Spleen (tissue), 11 donors: ENCODE results near the gene HOXC5. TPM values are rescaled to one million over a fixed set of nuclear protein-coding genes. Genes with fewer than 3 reads are reported as not detected.

ENCODE experiments used
- DNase-seq: peaks from one replicate; pipeline ENCODE4 v3.0.0-alpha.2; 2020
- H3K27ac ChIP-seq, 8 donors: fragments of 200-600 bp; sonication (generic) in 7 of 8; 1 replicate in 4 of 8; 2 replicates in 4 of 8; pipeline versions ENCODE4 v1.5.0 to v1.8.0; 2016 to 2021; ENCODE audit warnings: inconsistent platforms in 4 of 8, mild to moderate bottlenecking in 4 of 8, moderate library complexity in 1 of 8
- H3K27me3 ChIP-seq, 7 donors: fragments of 200-600 bp; sonication (generic) in 6 of 7; replicated peaks in 1 of 7; 1 replicate in 4 of 7; 2 replicates in 3 of 7; pipeline versions ENCODE4 v1.5.0 to v1.8.0; 2016 to 2021; ENCODE audit warnings: inconsistent platforms in 3 of 7, mild to moderate bottlenecking in 1 of 7
- H3K36me3 ChIP-seq, 6 donors: fragments of 200-600 bp; sonication (generic) in 5 of 6; 1 replicate in 4 of 6; 2 replicates in 2 of 6; pipeline versions ENCODE4 v1.5.0 to v1.8.0; 2016 to 2021; ENCODE audit warnings: inconsistent platforms in 2 of 6
- H3K4me1 ChIP-seq, 6 donors: fragments of 200-600 bp; sonication (generic) in 5 of 6; 1 replicate in 3 of 6; 2 replicates in 3 of 6; pipeline versions ENCODE4 v1.5.0 to v1.8.0; 2016 to 2021; ENCODE audit warnings: inconsistent platforms in 3 of 6
- H3K4me3 ChIP-seq, 8 donors: fragments of 200-600 bp; sonication (generic) in 7 of 8; 1 replicate in 4 of 8; 2 replicates in 4 of 8; pipeline versions ENCODE4 v1.5.0 to v1.8.0; 2016 to 2021; ENCODE audit warnings: inconsistent platforms in 4 of 8, mild to moderate bottlenecking in 4 of 8, moderate library complexity in 2 of 8
- H3K9me3 ChIP-seq, 8 donors: fragments of 200-600 bp; sonication (generic) in 7 of 8; 1 replicate in 4 of 8; 2 replicates in 4 of 8; pipeline versions ENCODE4 v1.5.0 to v1.8.0; 2016 to 2021; ENCODE audit warnings: inconsistent platforms in 4 of 8
- POLR2A ChIP-seq, 3 donors: fragments of 450-650 bp; IDR thresholded peaks; one replicate each; pipeline ENCODE4 v1.5.1; 2017; ENCODE audit warnings: antibody characterized with exemption in 3 of 3, mild to moderate bottlenecking in 1 of 3
- POLR2AphosphoS5 ChIP-seq, 3 donors: sonication (generic); formaldehyde crosslinking; IDR thresholded peaks; one replicate each; pipeline ENCODE4 v1.5.1; 2017; ENCODE audit warnings: antibody characterized with exemption in 3 of 3
- WGBS, 5 donors: extraction: QIAGEN DNeasy Blood & Tissue Kit in 3 of 5; methylation state at CpG; one replicate each; pipeline versions ENCODE4 v1.1.5 to v1.1.7; 2013 to 2018; 5-methylcytosine and 5-hydroxymethylcytosine counted together
- intact Hi-C: fragments of 100-400 bp; cut with DNase I; formaldehyde crosslinking; loops from one replicate; pipeline ENCODE4 v1.15.0; 2023; ENCODE audit warnings: low total_unique reads
- polyA plus RNA-seq, 3 donors: library from polyadenylated mRNA; stranded (reverse); fragments of 200-250 nt; gene quantifications; one replicate each; pipeline ENCODE4 v1.2.1, GENCODE V29; 2013
- total RNA-seq, 7 donors: library from RNA; depleted of rRNA in 3 of 7; stranded (reverse); fragments of >200 nt in 3 of 7; fragmentation: NEBNext Ultra II Directional in 4 of 7; extraction: Animal tissue kit (Norgen Biotek cat#: 25700) in 4 of 7; gene quantifications; one replicate each; pipeline versions ENCODE4 v1.1.0 to v1.2.1, GENCODE V29; 2016 to 2021
- TF ChIP-seq, protein P1 (sequence below), 11 experiments: fragments of 200-600 bp in 7 of 11; fragments of 450-650 bp in 4 of 11; sonication (generic) in 4 of 11; IDR thresholded peaks in 8 of 11; conservative IDR thresholded peaks in 3 of 11; 1 replicate in 7 of 11; 2 replicates in 4 of 11; pipeline versions ENCODE4 v1.4.0 to v1.8.0; 2016 to 2021; ENCODE audit warnings: antibody characterized with exemption in 11 of 11, inconsistent platforms in 4 of 11, mild to moderate bottlenecking in 1 of 11
- donor health status: healthy with polysubstance abuse.
- donor health status: DM: no; HTN: no; CAD: no; lungs with moderate emphysema.
- donor health status: DM: no; HTN: no; CAD: no.
- donor health status: Bipolar disorder and iron deficiency.
- donor health status: healthy.
- donor health status: DM: no; HTN: no; CAD: no.
- donor health status: DM: yes; HTN: yes; CAD: no.

Gene HOXC5
- total and polyA plus RNA-seq, 10 donors, result 0.06 TPM; not detected in 9

DNA sequence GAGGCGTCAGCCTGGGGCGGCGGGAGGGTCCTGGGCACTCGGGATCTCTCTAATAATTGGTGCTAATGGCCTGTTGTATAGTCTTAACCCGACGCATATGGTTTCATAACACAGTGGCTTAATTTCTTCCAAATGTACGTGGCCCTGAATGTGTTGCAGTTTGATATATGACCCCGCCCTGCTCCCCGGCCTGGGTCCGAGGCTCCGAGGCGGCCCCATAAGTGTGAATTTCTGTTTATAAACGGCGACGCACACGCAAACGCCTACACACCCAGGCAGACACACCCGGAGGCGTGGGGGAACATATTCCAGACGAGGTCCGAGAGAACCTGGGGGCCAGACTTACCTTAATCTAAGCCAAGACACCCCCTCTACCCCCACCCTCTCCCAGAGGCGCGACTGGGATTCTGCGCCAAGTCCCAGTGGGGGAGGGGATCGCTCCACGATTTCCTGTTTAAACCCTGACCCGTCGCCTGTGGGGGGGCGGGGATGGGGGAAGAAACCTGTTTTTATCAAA, 14.3 kb upstream of the HOXC5 start:
- Histone ChIP-seq H3K9me3 (no peaks in the 10 kb centered on the region), H3K27ac (peak overlapping the region in 2 of 8 donors; percentile 33 to 44), H3K4me1 (peaks cover 7 to 52% (median 39%) of the 10 kb centered on the region in 6 donors), H3K27me3 (peaks cover 9 to 100% (median 83%) of the 10 kb centered on the region in 7 donors), H3K36me3 (no peaks in the 10 kb centered on the region), H3K4me3 (peak overlapping the region in 5 of 8 donors; percentile 30 to 71 (median 36))
- 20 to 32% (median 25%) methylated on average over 22 to 29 of the region's 29 CpGs for WGBS, 5 donors
- intact Hi-C loops, result no loop called here
- no peak for DNase-seq
- TF ChIP-seq POLR2AphosphoS5 (IDR thresholded peaks at IDR 0.05) (no peak), POLR2A (IDR thresholded peaks at IDR 0.05) (no peak)
- TF ChIP-seq, protein P1, sequence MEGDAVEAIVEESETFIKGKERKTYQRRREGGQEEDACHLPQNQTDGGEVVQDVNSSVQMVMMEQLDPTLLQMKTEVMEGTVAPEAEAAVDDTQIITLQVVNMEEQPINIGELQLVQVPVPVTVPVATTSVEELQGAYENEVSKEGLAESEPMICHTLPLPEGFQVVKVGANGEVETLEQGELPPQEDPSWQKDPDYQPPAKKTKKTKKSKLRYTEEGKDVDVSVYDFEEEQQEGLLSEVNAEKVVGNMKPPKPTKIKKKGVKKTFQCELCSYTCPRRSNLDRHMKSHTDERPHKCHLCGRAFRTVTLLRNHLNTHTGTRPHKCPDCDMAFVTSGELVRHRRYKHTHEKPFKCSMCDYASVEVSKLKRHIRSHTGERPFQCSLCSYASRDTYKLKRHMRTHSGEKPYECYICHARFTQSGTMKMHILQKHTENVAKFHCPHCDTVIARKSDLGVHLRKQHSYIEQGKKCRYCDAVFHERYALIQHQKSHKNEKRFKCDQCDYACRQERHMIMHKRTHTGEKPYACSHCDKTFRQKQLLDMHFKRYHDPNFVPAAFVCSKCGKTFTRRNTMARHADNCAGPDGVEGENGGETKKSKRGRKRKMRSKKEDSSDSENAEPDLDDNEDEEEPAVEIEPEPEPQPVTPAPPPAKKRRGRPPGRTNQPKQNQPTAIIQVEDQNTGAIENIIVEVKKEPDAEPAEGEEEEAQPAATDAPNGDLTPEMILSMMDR (IDR thresholded peaks at IDR 0.05 in 8 of 11, conservative IDR thresholded peaks at IDR 0.05 in 3 of 11), result no peak

DNA sequence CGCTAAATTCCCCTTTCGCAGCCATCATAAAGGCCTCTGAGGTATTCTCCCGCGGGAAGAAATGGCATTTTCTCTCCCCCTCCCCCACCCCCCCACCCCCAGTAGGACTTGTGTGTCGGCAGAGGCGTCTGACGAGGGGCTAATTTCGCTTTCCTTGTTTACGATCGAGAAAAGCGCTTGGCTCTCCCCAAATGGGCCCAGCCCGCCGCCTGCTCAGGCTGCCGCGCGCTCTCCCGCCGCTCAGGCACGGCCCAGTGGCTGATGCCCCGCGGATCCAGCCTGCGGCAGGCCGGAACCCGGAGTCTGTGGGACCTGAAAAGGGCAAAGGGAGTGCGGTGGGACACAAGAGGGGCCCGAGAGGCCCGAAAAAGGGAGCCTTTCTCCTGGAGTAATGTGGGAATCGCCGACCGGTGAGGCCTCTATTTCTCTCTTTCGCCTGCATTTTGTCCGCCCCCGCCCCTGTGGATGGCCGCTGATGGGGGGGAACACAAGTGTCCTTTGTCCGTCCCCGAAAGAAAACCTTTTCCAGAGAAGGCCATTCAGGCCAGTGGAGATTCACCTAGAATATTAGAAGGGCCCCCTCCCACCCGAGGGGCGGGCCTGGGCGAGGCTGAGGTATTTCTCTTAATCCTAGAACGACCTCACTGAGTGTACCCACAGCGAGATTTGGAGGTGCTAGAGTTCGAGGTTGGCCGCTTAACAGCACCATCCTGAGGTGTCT, 13.6 kb upstream of the HOXC5 start:
- Histone ChIP-seq H3K27me3 (peaks cover 9 to 100% (median 85%) of the 10 kb centered on the region in 7 donors), H3K4me3 (peak overlapping the region in 1 of 8 donors; percentile 71), H3K4me1 (peaks cover 7 to 50% (median 37%) of the 10 kb centered on the region in 6 donors), H3K27ac (no peak overlapping the region), H3K36me3 (no peaks in the 10 kb centered on the region), H3K9me3 (no peaks in the 10 kb centered on the region)
- no peak for DNase-seq
- TF ChIP-seq POLR2AphosphoS5 (IDR thresholded peaks at IDR 0.05) (no peak), POLR2A (IDR thresholded peaks at IDR 0.05) (no peak)
- TF ChIP-seq, protein P1 (IDR thresholded peaks at IDR 0.05 in 8 of 11, conservative IDR thresholded peaks at IDR 0.05 in 3 of 11), result no peak
- intact Hi-C loops, result no loop called here
- WGBS, 5 donors, result 22 to 56% (median 33%) methylated on average over 41 to 43 of the region's 43 CpGs

DNA sequence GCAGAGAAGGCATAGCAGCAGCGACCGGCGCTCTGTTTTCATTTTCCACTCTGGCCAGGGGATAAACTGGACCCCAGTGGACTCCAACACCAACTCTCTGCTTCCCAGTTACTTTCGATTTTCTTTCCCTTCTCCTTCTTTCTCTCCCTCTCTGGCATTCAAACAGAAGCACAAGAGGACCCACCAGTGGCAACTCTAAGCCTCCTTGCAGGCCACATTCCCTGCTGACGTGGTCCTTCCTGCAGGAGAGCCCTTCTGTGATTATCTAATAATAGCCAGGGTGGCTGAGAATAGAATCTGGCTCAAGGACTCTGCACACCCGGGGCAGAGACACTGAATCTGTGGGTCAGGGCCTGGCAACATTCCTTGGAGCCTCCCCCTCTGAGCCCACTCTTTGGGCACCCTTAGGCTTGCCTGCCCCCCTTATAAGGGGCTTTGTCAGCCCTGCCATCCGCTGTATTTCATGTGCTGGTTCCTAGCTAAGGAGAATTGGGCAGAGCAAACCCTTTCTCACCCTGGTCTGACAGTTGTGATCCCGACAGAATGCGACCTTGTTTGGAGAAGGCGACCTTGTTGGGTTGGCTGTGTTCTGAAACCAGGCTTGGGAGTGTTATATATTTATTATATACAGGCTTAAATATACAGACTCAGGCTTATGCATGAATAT, 12.8 kb upstream of the HOXC5 start:
- Histone ChIP-seq H3K36me3 (no peaks in the 10 kb centered on the region), H3K27me3 (peaks cover 7 to 100% (median 82%) of the 10 kb centered on the region in 7 donors), H3K4me3 (no peak overlapping the region), H3K9me3 (no peaks in the 10 kb centered on the region), H3K27ac (no peak overlapping the region), H3K4me1 (peaks cover 7 to 42% (median 32%) of the 10 kb centered on the region in 6 donors)
- intact Hi-C loops, result no loop called here
- TF ChIP-seq, protein P1 (IDR thresholded peaks at IDR 0.05 in 8 of 11, conservative IDR thresholded peaks at IDR 0.05 in 3 of 11), result no peak
- TF ChIP-seq POLR2AphosphoS5 (IDR thresholded peaks at IDR 0.05) (no peak), POLR2A (IDR thresholded peaks at IDR 0.05) (no peak)
- DNase-seq, result no peak
- WGBS, 5 donors, result 30 to 49% (median 42%) methylated on average over 10 of the region's 10 CpGs
